Sciatic nerve (tissue), 2 donors: ENCODE data around the gene OGDHL. TPM values are rescaled to one million over a fixed set of nuclear protein-coding genes. Genes with fewer than 3 reads are reported as not detected.
"Not testable (repeated sequence)": the region's sequence is repeated elsewhere in the genome, so short reads cannot be mapped to it uniquely, and the experiment has no call there.

Experiments
- ATAC-seq: fragments of 200-7000 bp; cut with Tn5 transposase; one replicate; pipeline ENCODE4 v1.9.1; 2020; ENCODE audit warnings: mild to moderate bottlenecking, moderate library complexity
- DNase-seq: peaks from one replicate; pipeline ENCODE4 v3.0.0-alpha.2; 2020; ENCODE audit warnings: low spot score
- intact Hi-C: fragments of 100-400 bp; cut with DNase I; formaldehyde crosslinking; loops from one replicate; pipeline ENCODE4 v1.14.2; 2022
- total RNA-seq: library from RNA; stranded (reverse); fragmentation: NEBNext Ultra II Directional; extraction: Animal tissue kit (Norgen Biotek cat#: 25700); gene quantifications from one replicate; pipeline ENCODE4 v1.2.1, GENCODE V29; 2021
- donor health status: DM: no; HTN: no; CAD: no.
- donor health status: DM: no; HTN: no; CAD: no.

The OGDHL gene
- total RNA-seq, 1 donor from 2014 or later, result not detected

- intact Hi-C loops, result no loop called here
- ATAC-seq (no peak), DNase-seq (no peak)
Observed at GRCh38 chr10:49743464-49744075, 18.6 kb downstream of the OGDHL start.

GRCh38 chr10:49742683-49743463 is 19.2 kb downstream of the OGDHL start:
- ATAC-seq, result no peak
- intact Hi-C loops, result no loop called here

GRCh38 chr10:49741108-49741995 is 20.8 kb downstream of the OGDHL start:
- ATAC-seq (no peak), DNase-seq (no peak)
- intact Hi-C loops, result no loop called here

More at GRCh38 chr10:49742683-49743463, 19.2 kb downstream of the OGDHL start:
- no peak for DNase-seq

DNA sequence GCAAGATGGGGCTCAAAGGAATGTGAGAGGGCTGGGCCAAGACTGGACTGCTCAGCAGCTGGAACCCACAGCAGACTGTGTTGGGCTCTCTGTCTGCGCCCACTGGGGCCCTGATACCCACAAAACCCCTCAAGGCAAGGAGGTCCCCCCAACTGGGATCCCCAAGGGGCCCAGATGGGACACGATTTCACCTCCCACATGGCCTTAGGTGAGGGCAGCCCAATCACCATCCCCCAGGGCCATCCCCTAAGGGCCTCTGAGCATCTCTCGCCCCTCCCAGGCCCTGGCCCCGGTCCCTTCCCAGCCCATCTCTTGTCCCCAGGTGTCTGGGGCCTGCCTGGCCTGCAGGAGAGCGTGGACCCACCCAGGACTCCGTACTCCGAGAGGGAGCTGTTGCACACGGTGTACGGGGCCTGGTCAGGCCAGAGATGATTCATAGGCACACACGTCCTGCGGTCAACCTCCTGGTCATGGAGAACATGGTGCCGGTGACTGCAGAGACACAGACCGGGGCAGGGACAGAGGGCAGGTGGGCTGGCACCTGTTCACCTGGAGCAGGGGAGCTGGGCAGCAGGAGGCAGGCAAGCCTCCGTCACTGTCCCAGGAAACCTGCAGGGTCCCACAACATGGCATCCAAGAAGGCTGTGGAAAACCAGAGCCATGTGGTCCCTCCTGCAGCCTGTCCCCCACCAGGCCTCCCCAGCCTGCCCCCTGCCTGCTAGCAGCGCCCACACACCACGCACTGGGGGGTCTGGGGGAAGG is 21.6 kb downstream of the OGDHL start:
- ATAC-seq, result no peak
- intact Hi-C loops, result no loop called here
- no peak for DNase-seq

GRCh38 chr10:49739426-49739825 is 22.7 kb downstream of the OGDHL start:
- no peak for ATAC-seq
- DNase-seq, result no peak
- intact Hi-C loops, result no loop called here

- DNase-seq (no peak), ATAC-seq (peak; percentile 6)
- intact Hi-C loops, result no loop called here
Observed at GRCh38 chr10:49738616-49739360, 23.3 kb downstream of the OGDHL start.

GRCh38 chr10:49737474-49738201 is 24.5 kb downstream of the OGDHL start:
- intact Hi-C loops, result no loop called here
- ATAC-seq, result no peak
- DNase-seq, result no peak

DNA sequence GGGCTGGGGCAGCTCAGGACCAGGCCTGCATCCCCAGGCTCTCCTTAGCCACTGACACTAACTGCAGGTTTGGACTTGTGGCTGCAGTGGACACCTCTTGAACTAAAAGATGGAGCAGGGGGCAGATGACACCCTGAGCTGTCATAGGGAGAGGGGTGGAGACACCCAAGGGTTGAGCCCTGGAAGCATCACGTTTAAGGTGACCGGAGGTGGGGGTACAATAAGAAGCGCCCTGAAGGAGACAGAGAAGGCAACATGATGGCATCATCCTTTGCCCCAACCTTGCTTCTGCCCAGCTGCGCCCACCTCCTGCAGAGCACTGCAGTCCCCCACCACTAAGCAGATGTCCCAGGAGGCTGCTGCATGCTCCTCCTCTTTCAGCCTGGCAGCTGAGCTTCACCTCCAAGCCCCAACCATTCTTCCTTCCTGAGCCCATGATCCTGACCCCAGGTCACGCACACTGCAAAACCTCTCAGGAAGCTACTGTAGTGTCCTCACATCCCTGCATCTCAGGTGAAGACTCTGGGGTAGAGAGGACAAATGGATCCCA is 25.5 kb downstream of the OGDHL start:
- DNase-seq, result no peak
- intact Hi-C loops, result no loop called here

DNA sequence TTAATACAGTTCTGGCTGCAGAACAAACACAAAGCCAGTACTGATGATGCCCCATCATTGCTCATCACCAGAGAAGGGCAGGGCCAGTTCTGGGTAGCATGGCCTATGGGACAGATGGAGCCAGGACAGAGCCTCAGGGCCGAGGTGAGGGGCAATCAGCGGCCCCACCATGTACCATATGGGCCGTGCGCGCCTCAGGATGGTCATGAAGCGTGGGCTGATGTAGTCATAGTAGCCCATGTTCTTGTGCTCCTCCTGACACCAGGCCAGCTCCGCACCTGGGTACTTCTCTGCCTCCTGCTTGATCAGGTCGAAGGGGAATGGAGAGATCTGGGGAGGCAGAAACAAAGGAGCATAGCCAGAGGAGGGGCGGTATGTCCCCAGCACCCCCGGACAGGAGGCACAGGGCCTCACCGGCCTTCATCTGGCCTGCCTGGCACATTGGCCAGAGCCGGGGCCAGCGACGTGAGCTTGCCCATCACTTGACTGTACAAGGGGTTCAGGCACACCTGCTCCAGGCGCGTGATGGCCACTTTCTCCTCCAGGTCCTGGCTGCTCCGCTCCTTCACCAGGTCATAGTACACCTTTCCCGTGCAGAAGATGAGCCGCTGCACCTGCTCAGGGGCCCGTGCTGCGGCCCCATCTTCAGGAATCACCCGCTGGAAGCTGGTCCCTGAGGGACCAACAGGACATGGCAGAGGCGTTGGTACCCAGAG is 26.1 kb downstream of the OGDHL start:
- ATAC-seq (no peak), DNase-seq (no peak)
- intact Hi-C loops, result no loop called here

More for the DNA sequence above, 25.5 kb downstream of the OGDHL start:
- no peak for ATAC-seq

DNA sequence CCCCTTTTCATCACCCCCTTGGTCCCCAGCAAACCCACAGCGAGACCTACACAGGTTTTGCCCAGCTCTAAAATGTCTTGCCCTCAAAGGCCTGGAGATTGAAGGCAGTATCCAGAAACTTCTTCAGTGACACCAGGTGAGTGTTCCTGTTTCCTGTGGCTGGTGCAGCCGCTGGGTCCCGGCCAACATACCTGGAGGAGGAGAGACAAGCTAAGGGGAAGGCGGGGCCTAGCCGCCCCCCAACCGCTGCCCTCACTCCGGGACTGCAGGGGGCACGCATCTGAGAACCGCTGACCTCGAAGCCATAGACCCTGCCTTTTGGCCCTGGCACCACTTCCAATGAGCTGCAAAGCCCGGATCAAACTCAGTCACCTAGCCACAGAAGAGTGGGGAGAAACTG is 27.0 kb downstream of the OGDHL start:
- intact Hi-C loops, result no loop called here
- no peak for ATAC-seq
- DNase-seq, result no peak

DNA sequence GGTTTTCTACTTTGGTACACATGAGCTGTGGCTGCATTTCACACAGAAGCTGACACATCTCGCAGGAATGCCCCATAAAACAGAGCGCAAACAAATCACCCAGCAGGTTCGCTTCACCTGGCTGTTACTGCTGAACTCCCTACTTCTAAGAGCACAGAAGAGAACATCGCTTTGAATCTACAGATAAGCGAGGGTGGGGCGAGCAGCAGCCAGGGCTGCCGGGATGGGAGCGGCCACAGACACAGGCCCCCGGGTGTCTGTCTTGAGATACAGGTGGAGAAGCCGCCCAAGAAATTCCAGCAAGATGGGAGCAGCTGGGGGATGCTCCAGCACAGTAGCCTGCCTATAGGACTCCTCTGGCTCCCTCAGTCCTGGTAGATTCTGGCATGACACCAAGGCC is 27.4 kb downstream of the OGDHL start:
- intact Hi-C loops, result no loop called here
- ATAC-seq (no peak), DNase-seq (no peak)

- DNase-seq (no peak), ATAC-seq (no peak)
- intact Hi-C loops, result no loop called here
Observed at GRCh38 chr10:49733866-49734265, 28.3 kb downstream of the OGDHL start.

GRCh38 chr10:49726593-49726992 is 35.5 kb downstream of the OGDHL start:
- intact Hi-C loops, result no loop called here
- DNase-seq, result no peak
- ATAC-seq, result no peak

GRCh38 chr10:49715157-49715556 is 47.0 kb downstream of the OGDHL start:
- DNase-seq, ATAC-seq, intact Hi-C loops: not testable (repeated sequence)

DNA sequence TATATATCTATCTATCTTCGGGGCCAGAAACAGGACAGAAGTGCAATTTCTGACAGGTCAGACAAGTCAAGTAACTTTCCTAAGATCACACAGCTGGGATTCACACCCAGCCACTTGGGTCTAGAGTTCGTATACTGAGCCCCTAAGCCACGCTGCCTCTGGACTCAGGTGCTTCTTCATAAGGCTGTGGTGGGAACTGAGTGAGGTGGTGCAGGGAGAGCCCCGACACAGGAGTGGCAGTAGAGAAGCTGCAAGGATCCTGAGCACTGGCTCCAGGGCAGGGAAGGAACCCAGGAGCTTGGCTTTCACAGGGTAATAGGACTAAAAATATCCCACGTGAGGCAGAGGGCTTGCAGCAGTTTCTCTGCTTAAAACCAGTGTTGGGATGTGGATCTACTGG is 48.9 kb downstream of the OGDHL start:
- intact Hi-C loops, result no loop called here
- DNase-seq, result no peak
- ATAC-seq, result no peak

DNA sequence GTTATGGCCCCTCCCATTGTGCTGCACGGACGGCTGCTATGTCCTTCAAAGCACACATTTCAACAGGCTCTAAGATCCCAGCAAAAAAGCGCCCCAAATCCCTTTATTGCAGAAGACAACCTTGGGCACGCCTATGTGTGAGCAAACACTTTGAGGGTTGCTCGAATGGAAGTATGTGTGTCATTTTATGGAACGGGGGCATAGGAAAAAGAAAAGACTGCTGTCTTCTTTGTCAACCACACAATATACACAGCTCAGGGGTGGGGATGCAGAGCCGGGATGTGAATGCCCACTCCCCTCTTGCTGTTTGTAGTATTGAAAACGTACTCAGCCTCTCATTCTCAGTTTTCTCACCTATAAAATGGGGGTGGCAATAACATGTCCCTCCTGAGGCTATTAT is 50.6 kb downstream of the OGDHL start:
- ATAC-seq, result no peak
- DNase-seq, result no peak
- intact Hi-C loops, result no loop called here

DNA sequence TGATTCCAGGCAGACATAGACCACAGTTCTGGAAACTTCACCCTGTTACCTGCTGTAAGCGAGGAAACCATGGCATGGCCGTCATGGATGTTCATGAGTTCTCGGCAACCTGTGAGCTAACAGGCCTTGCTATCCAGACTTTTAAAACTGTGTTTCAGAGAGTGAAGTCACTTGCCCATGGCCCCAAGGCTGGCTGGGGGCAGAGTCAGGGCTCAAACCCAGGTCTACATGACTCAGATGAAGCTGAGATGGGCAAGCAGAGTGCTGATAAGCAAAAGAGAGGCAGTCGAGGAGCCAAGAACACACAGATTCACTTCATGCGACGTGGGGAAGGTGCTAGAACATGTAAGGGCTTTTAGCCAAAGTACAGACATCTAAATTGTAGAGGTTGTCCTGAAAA is 51.2 kb downstream of the OGDHL start:
- no peak for DNase-seq
- no peak for ATAC-seq

More for the DNA sequence above, 51.2 kb downstream of the OGDHL start:
- intact Hi-C loops, result no loop called here
